ENCODE results near the gene COG3. TPM values are rescaled to one million over a fixed set of nuclear protein-coding genes. Genes with fewer than 3 reads are reported as not detected.

Gene COG3
- total RNA-seq, 1 donor from 2014 or later, result 38.3 TPM

- Mint-ChIP-seq H3K27ac (no peak overlapping the region), H3K27me3 (ENCODE audit: low read depth) (no peaks in the 10 kb centered on the region), H3K4me1 (no peaks in the 10 kb centered on the region), H3K36me3 (peaks cover 36% of the 10 kb centered on the region), H3K9me3 (peaks cover 17% of the 10 kb centered on the region), H3K4me3 (no peak overlapping the region)
- no peak for DNase-seq (ENCODE audit: low spot score in 2 of 2, unreplicated experiment in 2 of 2)
- TF ChIP-seq CTCF (IDR thresholded peaks at IDR 0.05; ENCODE audit: unreplicated experiment), result no peak
These were observed 32.2 kb downstream of the COG3 start for GRCh38 chr13:45496942-45497341.

- no peak for TF ChIP-seq CTCF (IDR thresholded peaks at IDR 0.05; ENCODE audit: unreplicated experiment)
- H3K27me3 Mint-ChIP-seq (ENCODE audit: low read depth), result no peaks in the 10 kb centered on the region
- H3K4me3 Mint-ChIP-seq, result no peak overlapping the region
- peaks cover 42% of the 10 kb centered on the region for H3K36me3 Mint-ChIP-seq
- no peak for DNase-seq (ENCODE audit: low spot score in 2 of 2, unreplicated experiment in 2 of 2)
- no peak overlapping the region for H3K27ac Mint-ChIP-seq
- peaks cover 17% of the 10 kb centered on the region for H3K9me3 Mint-ChIP-seq
- no peaks in the 10 kb centered on the region for H3K4me1 Mint-ChIP-seq
These were observed 35.9 kb downstream of the COG3 start for GRCh38 chr13:45500492-45501174.

- Mint-ChIP-seq H3K4me1 (no peaks in the 10 kb centered on the region), H3K4me3 (no peak overlapping the region), H3K27me3 (ENCODE audit: low read depth) (no peaks in the 10 kb centered on the region), H3K9me3 (peaks cover 17% of the 10 kb centered on the region), H3K36me3 (peaks cover 46% of the 10 kb centered on the region), H3K27ac (no peak overlapping the region)
- DNase-seq (ENCODE audit: low spot score in 2 of 2, unreplicated experiment in 2 of 2), result no peak
- TF ChIP-seq CTCF (IDR thresholded peaks at IDR 0.05; ENCODE audit: unreplicated experiment), result no peak
These were observed 36.4 kb downstream of the COG3 start for GRCh38 chr13:45501175-45501526.

- Mint-ChIP-seq H3K9me3 (peaks cover 6% of the 10 kb centered on the region), H3K36me3 (peaks cover 38% of the 10 kb centered on the region), H3K4me3 (no peak overlapping the region), H3K27ac (no peak overlapping the region), H3K4me1 (no peaks in the 10 kb centered on the region), H3K27me3 (ENCODE audit: low read depth) (no peaks in the 10 kb centered on the region)
- no peak for DNase-seq (ENCODE audit: low spot score in 2 of 2, unreplicated experiment in 2 of 2)
- no peak for TF ChIP-seq CTCF (IDR thresholded peaks at IDR 0.05; ENCODE audit: unreplicated experiment)
These were observed 38.9 kb downstream of the COG3 start for GRCh38 chr13:45503658-45504057.

GRCh38 chr13:45506811-45507210, 42.1 kb downstream of the COG3 start:
- TF ChIP-seq CTCF (IDR thresholded peaks at IDR 0.05; ENCODE audit: unreplicated experiment), result no peak
- H3K4me3 Mint-ChIP-seq, result no peak overlapping the region
- DNase-seq (ENCODE audit: low spot score in 2 of 2, unreplicated experiment in 2 of 2), result no peak
- H3K27ac Mint-ChIP-seq, result no peak overlapping the region
- peaks cover 31% of the 10 kb centered on the region for H3K36me3 Mint-ChIP-seq
- no peaks in the 10 kb centered on the region for H3K9me3 Mint-ChIP-seq
- H3K27me3 Mint-ChIP-seq (ENCODE audit: low read depth), result no peaks in the 10 kb centered on the region
- no peaks in the 10 kb centered on the region for H3K4me1 Mint-ChIP-seq

GRCh38 chr13:45508776-45509175, 44.0 kb downstream of the COG3 start:
- Mint-ChIP-seq H3K9me3 (no peaks in the 10 kb centered on the region), H3K36me3 (peaks cover 28% of the 10 kb centered on the region), H3K4me3 (no peak overlapping the region), H3K27me3 (ENCODE audit: low read depth) (no peaks in the 10 kb centered on the region), H3K27ac (no peak overlapping the region), H3K4me1 (no peaks in the 10 kb centered on the region)
- no peak for TF ChIP-seq CTCF (IDR thresholded peaks at IDR 0.05; ENCODE audit: unreplicated experiment)
- DNase-seq (ENCODE audit: low spot score in 2 of 2, unreplicated experiment in 2 of 2), result no peak
